DMS79 treated with DMSO at 0.1 percent for 48 hours (cell line): ENCODE data around the gene AATK.

Experiments used
- DNase-seq: peaks from one replicate; lab custom pipeline; 2025; lab: John Stamatoyannopoulos, UW

Gene AATK

GRCh38 chr17:81182596-81182995 lies 16.6 kb upstream of the AATK start:
- DNase-seq: no peak

- DNase-seq: no peak
Measured at GRCh38 chr17:81181811-81182185, 15.8 kb upstream of the AATK start.

GRCh38 chr17:81180836-81181810 lies 15.1 kb upstream of the AATK start:
- DNase-seq: no peak

DNA sequence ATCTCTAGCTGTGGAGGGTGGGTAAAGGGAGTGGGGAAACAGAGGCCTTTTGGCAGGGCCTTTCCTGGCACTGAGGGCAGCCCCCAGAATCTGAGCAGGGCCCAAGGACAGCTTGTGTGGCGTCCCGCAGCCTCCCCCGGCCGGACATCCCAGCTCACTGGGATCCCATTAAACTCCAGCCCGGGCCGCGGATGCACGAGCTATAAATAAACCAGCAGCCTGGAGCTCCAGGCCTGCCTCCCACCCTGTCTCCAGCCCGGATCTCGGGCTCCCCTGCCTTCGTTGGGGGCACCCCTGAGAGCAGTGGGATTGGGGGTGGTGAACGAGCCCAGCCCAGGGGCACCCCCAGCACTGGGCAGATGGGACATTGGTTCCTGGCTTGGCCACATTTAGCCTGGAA lies 13.8 kb upstream of the AATK start:
- DNase-seq: no peak

- no peak for DNase-seq
Measured at GRCh38 chr17:81179220-81179619, 13.2 kb upstream of the AATK start.

- no peak for DNase-seq
Measured at GRCh38 chr17:81178136-81179091, 12.4 kb upstream of the AATK start.

GRCh38 chr17:81176666-81177065 lies 10.6 kb upstream of the AATK start:
- DNase-seq: no peak

DNA sequence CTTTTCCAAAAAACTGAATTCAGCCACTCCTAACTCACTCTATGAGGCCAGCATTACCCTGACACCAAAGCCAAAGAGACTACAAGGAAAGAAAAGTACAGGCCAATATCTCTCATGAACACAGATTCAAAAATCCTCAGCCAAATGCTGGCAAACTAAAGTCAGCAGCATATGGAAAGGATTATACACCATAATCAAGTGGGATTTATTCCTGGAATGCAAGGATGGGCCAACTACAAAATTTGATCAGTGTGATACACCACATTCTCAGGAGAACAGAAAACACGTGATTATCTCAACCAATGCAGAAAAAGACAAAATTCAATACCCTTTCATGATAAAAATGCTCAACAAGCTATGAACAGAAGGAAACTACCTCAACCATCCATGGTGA lies 7.7 kb upstream of the AATK start:
- DNase-seq: no peak

GRCh38 chr17:81173052-81173761 lies 7.2 kb upstream of the AATK start:
- no peak for DNase-seq

DNA sequence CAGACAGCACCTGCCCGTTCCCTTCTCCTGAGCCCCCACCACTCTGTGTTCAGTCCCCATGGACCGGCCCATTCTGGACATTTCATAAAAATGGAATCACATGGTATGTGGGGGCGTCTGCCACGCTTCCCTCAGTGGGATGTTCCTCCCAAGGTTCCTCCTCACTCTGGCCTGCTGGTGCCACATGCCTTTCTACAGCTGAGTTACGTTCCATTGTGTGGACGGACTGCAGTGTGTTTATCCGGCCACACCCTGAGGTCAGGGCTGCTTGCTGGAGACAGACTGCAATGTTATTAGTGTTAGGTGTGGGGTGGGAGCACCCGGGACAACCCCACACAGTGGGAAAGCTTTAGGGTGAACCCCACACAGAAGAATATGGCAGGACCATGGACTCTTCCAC lies 5.9 kb upstream of the AATK start:
- DNase-seq: no peak

- no peak for DNase-seq
Measured at GRCh38 chr17:81170727-81171494, 4.9 kb upstream of the AATK start.

- DNase-seq: no peak
Measured at GRCh38 chr17:81169870-81170309, 3.9 kb upstream of the AATK start.

DNA sequence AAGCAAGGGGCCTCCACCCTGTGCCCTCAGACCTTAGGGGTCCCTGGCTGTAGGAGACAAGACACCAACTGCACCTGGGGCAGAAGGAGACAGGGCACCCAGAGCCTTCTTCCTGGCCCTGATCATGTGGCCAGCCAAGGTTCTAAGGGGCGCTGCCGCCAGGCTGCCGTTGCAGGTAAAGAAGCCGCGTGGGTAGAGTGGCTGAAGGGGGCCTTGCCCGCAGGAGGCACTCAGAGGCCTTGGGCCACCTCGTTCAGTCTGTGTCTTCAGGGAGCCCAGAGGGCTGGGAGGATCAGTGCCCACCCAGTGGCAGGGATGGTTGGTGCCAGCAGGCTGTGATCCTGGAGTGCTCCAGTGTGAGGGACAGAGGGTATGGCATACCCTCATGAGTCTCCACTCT lies 1.6 kb upstream of the AATK start:
- DNase-seq: no peak

DNA sequence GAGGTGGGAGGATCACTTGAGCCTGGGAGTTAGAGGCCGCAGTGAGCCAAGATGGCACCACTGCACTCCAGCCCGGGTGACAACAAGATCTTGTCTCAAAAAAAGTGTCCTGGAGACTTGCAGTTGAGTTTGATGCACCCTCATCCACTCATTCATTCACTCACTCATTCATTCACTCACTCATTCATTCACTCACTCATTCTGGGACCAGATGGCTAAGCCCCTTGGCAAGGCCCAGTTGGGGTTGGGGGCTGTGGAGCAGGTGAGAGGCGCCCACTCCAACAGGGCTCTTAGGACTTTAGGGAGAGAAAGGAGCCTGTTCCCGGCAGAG lies 1.1 kb upstream of the AATK start:
- no peak for DNase-seq

GRCh38 chr17:81165246-81166032 lies 582 bp downstream of the AATK start, which contains the start of gene PVALEF:
Gene PVALEF (plus strand): TSS chr17:81165507. CDS start chr17:81181227, 15,720 bp downstream.
- DNase-seq: no peak

GRCh38 chr17:81164371-81165245 lies 1.4 kb downstream of the AATK start:
- no peak for DNase-seq

DNA sequence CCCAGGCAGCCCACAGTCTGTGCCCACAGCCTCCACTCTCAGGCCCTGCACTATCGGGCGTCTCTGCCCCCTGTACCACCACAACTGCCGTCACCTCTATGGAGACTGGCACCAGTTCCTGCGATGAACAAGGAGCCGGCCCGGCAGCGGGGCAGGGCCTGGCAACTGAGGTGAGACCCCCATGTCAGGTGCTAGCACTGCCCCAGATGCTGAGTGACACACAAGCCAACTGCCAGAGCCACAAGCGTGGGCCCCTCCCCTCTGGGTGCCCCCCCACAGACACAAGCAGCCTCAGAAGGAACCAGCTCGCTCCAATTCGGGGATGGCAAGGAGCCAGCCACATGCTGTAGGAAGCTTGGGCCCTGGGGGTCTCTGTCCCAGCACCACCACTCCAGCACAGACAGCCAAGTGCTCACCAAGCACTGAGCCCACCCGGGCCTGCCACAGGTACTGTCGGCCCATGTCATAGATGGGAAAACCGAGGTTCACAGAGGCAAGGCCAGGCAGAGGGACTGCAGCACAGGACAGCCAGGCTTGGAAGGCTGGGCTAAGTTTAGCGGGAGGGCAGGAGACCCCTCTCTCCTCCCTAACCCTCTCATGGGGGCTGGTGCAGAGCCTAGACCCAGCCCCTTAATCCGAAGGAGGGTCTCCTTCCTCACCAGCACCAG lies 2.2 kb downstream of the AATK start:
- DNase-seq: no peak

GRCh38 chr17:81163051-81163695 lies 2.8 kb downstream of the AATK start:
- no peak for DNase-seq
